ENCODE results near the gene DISP3. TPM values are rescaled to one million over a fixed set of nuclear protein-coding genes. Genes with fewer than 3 reads are reported as not detected.

The DISP3 gene
- total and polyA plus RNA-seq, 2 of the 13 experiments (the other 11 are each of a cell fraction or from before 2014, with no cell fraction given), result 0.08 to 0.13 TPM

- H3K4me3 ChIP-seq (replicated peaks in 1 of 3; ENCODE audit: insufficient read depth in 1 of 3, low read depth in 2 of 3, low read length in 3 of 3), result no peak overlapping the region
- H3K4me2 ChIP-seq (ENCODE audit: low read depth, low read length), result no peak overlapping the region
- intact Hi-C loops (cut with micrococcal nuclease; ENCODE audit: unreplicated experiment) (no loop called here), in situ Hi-C loops (cut with HindIII; ENCODE audit: extremely low pct_ligation_motif_present, low pct_unique_long_range_greater_than_20kb) (no loop called here)
- H4K20me1 ChIP-seq (ENCODE audit: insufficient read depth, low read length), result no peaks in the 10 kb centered on the region
- H3K9ac ChIP-seq (ENCODE audit: insufficient read depth, low read depth, low read length), result no peak overlapping the region
- no peak for TF ChIP-seq NFYB (CRISPR knock-in tag; IDR thresholded peaks at IDR 0.05)
- no peak for TF ChIP-seq GLMP (CRISPR knock-in tag; IDR thresholded peaks at IDR 0.05; ENCODE audit: borderline replicate concordance)
- no peak for TF ChIP-seq GTF2F1 (IDR thresholded peaks at IDR 0.05; ENCODE audit: low read length)
- no peak for TF ChIP-seq TRAFD1 (CRISPR knock-in tag; IDR thresholded peaks at IDR 0.05; ENCODE audit: borderline replicate concordance)
- no peak for TF ChIP-seq ZNF136 (CRISPR knock-in tag; IDR thresholded peaks at IDR 0.05; ENCODE audit: low read depth)
- no peak for TF ChIP-seq TERF1 (CRISPR knock-in tag; IDR thresholded peaks at IDR 0.05)
- no peak for TF ChIP-seq SSRP1 (CRISPR knock-in tag; IDR thresholded peaks at IDR 0.05)
- no peak for TF ChIP-seq ZFYVE20 (CRISPR knock-in tag; IDR thresholded peaks at IDR 0.05; ENCODE audit: borderline replicate concordance, low read depth)
- 2% methylated on average over 8 of the region's 16 CpGs for WGBS (ENCODE audit: low lambda C conversion rate)
- ChIA-PET POLR2A (no interaction called here), CTCF (ENCODE audit: low intra/inter-chr PET ratio, low total read pairs) (no interaction called here)
- H3K4me1 ChIP-seq (ENCODE audit: insufficient read depth, low read length), result no peaks in the 10 kb centered on the region
- no TSS peak for BruUV-seq (replicated peaks)
- DNase-seq (ENCODE audit: low spot score) (no peak), FAIRE-seq (no peak), ATAC-seq (no peak)
- H3K27me3 ChIP-seq (ENCODE audit: control insufficient read depth in 1 of 2, insufficient read depth in 2 of 2, low read length in 2 of 2), result peaks cover 2 to 32% of the 10 kb centered on the region in 2 experiments; a peak in 3 of 5 replicates
- H3K9me3 ChIP-seq (ENCODE audit: low read length), result no peaks in the 10 kb centered on the region
- H3K36me3 ChIP-seq (replicated peaks in 1 of 2; ENCODE audit: control insufficient read depth in 1 of 2, insufficient read depth in 2 of 2, low read length in 2 of 2), result no peaks in the 10 kb centered on the region
- no peak overlapping the region for H3K27ac ChIP-seq (ENCODE audit: extremely low read length, insufficient read depth, low read length)
- H3K79me2 ChIP-seq (ENCODE audit: insufficient read depth, low read length), result no peaks in the 10 kb centered on the region
- H2AFZ ChIP-seq (ENCODE audit: low read length), result no peak overlapping the region
These were observed 91.9 kb downstream of the DISP3 start for GRCh38 chr1:11570821-11571380.

Measured in HepG2 (cell line).